GM12801 (cell line): ENCODE data around the gene SHLD1.

Experiments
- TF ChIP-seq, protein P1 (sequence below): IDR thresholded peaks from one replicate; pipeline ENCODE4 v1.5.1; 2011; ENCODE audit warnings: control low read depth; ENCODE audit not compliant: insufficient read length; ENCODE audit errors: extremely low read depth

SHLD1 gene

DNA sequence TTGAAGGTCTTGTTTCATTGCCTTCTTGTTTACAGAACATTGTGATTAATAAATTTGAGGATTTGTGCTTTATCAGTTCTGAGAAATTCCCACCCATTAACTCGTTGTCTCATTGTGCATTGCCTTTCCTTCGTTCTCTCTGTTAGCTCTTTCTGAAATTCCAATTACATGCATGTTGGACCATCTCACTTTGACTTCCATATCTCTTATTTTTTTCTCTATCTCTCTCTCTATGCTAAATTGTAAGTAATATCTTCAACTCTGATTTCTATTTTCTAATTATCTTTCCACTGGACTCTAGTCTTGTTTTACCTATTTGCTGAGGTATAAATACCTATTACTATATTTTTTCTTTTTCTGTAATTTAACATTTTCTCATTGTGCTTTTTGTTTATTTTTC is 92.3 kb downstream of the SHLD1 start:
- TF ChIP-seq, protein P1, sequence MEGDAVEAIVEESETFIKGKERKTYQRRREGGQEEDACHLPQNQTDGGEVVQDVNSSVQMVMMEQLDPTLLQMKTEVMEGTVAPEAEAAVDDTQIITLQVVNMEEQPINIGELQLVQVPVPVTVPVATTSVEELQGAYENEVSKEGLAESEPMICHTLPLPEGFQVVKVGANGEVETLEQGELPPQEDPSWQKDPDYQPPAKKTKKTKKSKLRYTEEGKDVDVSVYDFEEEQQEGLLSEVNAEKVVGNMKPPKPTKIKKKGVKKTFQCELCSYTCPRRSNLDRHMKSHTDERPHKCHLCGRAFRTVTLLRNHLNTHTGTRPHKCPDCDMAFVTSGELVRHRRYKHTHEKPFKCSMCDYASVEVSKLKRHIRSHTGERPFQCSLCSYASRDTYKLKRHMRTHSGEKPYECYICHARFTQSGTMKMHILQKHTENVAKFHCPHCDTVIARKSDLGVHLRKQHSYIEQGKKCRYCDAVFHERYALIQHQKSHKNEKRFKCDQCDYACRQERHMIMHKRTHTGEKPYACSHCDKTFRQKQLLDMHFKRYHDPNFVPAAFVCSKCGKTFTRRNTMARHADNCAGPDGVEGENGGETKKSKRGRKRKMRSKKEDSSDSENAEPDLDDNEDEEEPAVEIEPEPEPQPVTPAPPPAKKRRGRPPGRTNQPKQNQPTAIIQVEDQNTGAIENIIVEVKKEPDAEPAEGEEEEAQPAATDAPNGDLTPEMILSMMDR: no peak

DNA sequence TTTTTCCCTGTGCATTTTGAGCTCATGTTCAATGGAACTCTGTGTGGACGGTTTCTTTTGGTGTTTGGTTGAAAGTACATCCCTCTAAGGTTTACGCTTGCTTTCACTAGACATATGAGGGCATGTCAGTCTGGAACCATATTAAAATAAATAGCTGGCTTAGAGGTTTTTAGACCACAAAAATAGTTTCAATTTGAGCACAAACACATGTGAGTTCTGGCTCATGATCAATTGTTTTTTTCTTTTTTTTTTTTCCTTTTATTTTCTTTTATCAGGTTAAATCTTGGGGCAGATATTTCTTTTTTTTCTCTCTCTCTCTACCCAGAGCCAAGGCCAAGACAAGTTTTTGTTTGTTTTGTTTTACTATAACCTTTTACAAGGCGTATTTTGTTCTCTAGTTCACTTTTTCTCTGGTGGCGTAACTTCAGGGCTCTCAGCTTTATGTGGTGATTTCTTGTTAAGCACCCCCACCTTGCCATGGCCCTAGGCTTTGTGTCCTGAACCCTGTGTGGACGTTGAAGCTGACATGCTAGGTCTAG is 92.9 kb downstream of the SHLD1 start:
- TF ChIP-seq, protein P1: no peak

DNA sequence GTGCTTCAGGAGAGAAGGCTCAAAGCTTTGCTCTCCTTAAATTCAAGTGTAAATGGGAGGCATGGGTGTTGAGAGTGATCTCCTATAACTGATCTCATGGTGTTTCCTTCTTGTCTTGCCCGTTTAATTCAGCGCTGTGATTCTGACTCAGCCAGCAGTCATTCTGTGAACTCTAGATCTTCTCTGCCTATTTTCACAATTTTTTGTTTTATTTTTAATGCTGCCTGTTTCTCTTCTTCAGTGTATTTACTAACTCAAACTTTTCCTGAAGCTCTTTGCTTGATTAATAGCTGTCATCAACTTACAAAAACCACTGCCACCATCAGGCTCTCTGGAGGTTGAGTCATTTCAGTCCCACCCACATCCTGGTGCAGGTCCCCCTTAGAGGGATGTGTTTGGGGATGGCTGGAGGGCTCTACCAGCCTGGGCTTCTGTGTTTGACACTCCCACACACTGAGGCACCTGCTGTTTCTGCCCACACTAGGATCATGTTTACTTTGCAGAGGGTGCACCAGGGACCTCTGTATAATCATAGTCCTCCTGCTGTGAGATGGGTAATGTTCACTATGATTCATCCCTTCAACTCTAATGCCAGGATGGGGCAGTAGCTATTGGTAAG is 94.0 kb downstream of the SHLD1 start:
- TF ChIP-seq, protein P1: no peak

DNA sequence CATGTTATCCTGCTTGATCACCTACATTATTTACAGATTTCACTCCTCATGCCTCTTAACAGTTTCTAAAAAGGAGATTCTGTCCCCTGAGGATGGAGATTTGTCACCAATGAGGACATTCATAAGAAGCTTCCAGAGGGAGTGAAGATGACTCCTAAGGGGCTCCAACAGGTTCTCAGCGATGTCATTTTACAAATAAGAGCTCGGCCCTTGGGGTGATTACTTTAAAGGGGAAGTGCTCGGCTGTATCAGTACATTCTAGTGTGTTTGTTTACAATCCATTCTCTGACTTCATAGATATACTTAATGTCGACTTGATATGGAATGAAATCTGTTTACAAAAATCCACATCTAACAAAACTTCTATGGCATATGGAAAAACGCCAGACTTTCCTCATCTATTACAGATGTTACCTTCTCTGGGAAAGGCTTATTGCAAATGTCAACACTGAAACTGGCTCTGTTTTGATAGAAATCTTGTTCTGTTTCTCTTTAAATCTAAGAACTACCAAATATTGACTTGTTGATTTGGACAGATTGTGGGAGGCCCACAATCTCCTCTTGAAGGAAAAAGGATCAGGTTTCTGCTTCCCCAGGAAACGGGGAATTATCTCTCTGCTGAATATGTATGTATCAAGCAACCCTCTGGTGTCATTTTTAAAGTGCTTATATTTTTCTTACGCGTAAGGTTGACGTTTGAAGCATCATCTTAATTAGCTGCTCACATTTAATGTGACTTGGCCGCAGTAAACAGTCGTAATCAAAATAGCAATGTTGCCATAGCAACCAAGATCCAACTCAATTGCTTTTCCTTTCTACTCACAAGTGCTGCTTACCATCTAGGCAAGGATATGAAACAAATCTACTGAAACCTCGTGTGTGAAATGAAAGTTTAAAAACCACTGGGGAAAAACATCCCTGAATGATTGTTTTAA is 95.7 kb downstream of the SHLD1 start:
- TF ChIP-seq, protein P1: no peak

DNA sequence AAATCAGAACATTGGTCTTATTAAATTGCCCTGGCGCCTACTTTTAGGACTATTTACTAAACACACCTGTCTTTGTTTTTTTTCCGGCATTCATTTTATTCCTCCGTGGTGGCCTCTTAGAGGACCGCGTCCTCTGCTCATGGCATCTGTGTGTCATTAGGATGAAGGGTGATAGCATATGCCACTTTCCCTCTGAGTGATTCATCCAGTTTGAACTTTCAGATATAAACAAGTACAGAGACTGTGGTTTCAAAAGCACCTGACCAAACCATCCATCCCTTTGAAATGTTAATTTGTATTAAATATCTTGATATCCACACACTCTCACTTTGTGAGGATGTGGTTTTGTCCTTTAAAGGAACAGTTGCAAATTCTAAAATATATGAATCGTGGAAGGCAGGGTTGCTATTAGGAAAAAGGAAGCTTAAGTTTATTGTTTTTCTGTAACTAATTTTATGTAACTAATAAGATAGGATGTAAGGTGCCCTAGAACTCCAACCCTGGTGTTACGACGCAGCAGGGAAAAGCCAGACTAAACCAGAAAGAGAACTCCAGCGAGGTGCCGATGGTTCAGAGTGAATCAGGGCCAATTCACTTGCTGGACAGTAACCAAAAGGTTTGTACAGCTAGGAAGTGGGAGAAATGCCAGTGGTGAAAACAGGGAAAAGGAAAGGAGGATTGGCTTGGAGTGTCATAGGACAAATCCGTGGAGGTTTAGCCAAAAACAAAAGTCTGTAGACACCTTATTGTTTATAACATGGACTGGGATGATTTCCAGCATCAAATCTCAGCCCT is 98.7 kb downstream of the SHLD1 start:
- TF ChIP-seq, protein P1: no peak

DNA sequence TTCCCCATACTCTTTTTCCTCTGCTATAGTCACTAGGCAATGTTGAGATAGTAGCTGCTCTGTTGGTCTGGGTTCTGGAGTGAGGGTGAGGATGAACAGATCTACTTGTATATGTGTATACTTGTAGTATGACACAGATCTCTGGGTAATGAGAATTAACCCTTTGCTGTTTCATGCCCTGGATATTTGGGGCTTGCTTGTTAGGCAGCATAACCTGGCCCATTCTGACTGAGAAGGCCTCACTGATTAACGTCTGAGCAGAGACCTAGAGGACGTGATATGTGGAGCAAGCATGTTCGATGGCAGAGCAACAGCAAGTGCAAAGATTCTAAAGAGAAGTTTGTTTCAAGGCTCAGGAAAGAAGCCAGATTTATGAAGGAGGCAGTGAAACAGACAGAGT is 105.7 kb downstream of the SHLD1 start:
- TF ChIP-seq, protein P1: no peak

DNA sequence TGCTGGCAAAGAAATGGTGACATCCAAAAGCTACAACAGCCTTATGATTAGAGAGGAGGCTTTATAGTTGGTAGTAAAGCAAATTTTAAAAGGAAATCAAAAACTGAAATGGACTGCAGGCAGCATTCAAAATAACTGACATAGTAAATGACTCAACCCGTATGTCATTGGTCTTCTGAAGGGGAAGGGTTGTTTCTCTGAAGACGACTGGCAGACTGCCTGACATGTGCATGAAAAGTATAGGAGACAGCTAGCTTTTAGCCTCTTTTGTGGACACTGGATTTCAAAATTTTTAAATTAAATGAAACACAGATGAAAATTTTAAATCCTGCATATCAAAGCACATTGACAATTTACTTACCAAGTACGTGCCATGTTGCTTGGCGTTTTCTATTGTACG is 109.4 kb downstream of the SHLD1 start:
- TF ChIP-seq, protein P1: no peak
